ENCODE data around the gene MAP7D3. TPM values are rescaled to one million over a fixed set of nuclear protein-coding genes. Genes with fewer than 3 reads are reported as not detected.

MAP7D3 gene
- total and polyA plus RNA-seq, 2 of the 4 experiments (the other 2 are of a cell fraction), result 10.0 to 23.8 TPM

GRCh38 chrX:136183917-136184316, 67.3 kb downstream of the MAP7D3 start:
- Histone ChIP-seq H3K4ac (ENCODE audit: low read depth, low read length) (no peak overlapping the region), H3K4me1 (ENCODE audit: control insufficient read depth, insufficient read depth, low read length) (peaks cover 2% of the 10 kb centered on the region; the same call in 1 of the 2 replicates), H2BK120ac (ENCODE audit: low read depth, low read length) (no peak overlapping the region), H3K4me2 (ENCODE audit: low read depth, low read length) (peak overlapping the region; percentile 44; the same call in 1 of the 2 replicates), H3K9me3 (ENCODE audit: control insufficient read depth, insufficient read depth, low read length) (no peaks in the 10 kb centered on the region), H2AK5ac (ENCODE audit: low read depth, low read length) (no peak overlapping the region), H4K20me1 (ENCODE audit: insufficient read depth, low read length) (no peaks in the 10 kb centered on the region), H3K56ac (ENCODE audit: extremely low read depth, insufficient read depth, low read length) (no peak overlapping the region), H2BK20ac (ENCODE audit: low read depth, low read length) (no peak overlapping the region), H4K91ac (ENCODE audit: insufficient read depth, low read depth, low read length) (no peak overlapping the region), H3K36me3 (ENCODE audit: control insufficient read depth, insufficient read depth, low read length) (no peaks in the 10 kb centered on the region; the same call in 1 of the 2 replicates), H3K27ac (ENCODE audit: insufficient read depth, low read length) (no peak overlapping the region), H2AK9ac (replicated peaks; ENCODE audit: low read depth, low read length, poor library complexity) (no peak overlapping the region), H4K8ac (ENCODE audit: low read depth in 2 of 2, low read length in 2 of 2) (no peak overlapping the region), H3K14ac (replicated peaks; ENCODE audit: low read depth, low read length) (no peak overlapping the region), H3K18ac (ENCODE audit: low read depth, low read length) (no peak overlapping the region), H3K27me3 (ENCODE audit: control insufficient read depth, insufficient read depth, low read length) (no peaks in the 10 kb centered on the region), H2BK15ac (ENCODE audit: low read depth, low read length) (no peak overlapping the region), H3K23ac (ENCODE audit: low read depth, low read length) (no peak overlapping the region), H3K79me1 (ENCODE audit: low read depth in 1 of 2, low read length in 2 of 2) (peaks cover 3 to 6% of the 10 kb centered on the region in 2 experiments; a peak in 1 of 4 replicates), H3K9me1 (ENCODE audit: insufficient read depth, low read length) (peaks cover 3% of the 10 kb centered on the region; the same call in 1 of the 2 replicates), H3K4me3 (ENCODE audit: insufficient read depth, low read depth, low read length) (no peak overlapping the region), H2BK5ac (ENCODE audit: low read depth, low read length, poor library complexity, severe bottlenecking) (no peak overlapping the region), H3K9ac (ENCODE audit: low read depth, low read length) (no peak overlapping the region), H4K5ac (ENCODE audit: low read depth, low read length) (no peak overlapping the region), H2AFZ (replicated peaks; ENCODE audit: low read length, poor library complexity) (no peak overlapping the region)
- DNase-seq (no peak), ATAC-seq (ENCODE audit: low read depth) (no peak)
- no TSS peak for BruUV-seq (replicated peaks)
- intact Hi-C loops (cut with micrococcal nuclease) (no loop called here), in situ Hi-C loops (cut with MboI; ENCODE audit: low sequenced_read_pairs) (no loop called here), dilution Hi-C loops (cut with HindIII; ENCODE audit: low sequenced_read_pairs, unreplicated experiment) (no loop called here)
- ChIA-PET POLR2A (ENCODE audit: unreplicated experiment) (no interaction called here), CTCF (no interaction called here)
- TF ChIP-seq SMC3 (IDR thresholded peaks at IDR 0.05; ENCODE audit: low read depth, low read length) (no peak), RCOR1 (IDR thresholded peaks at IDR 0.05; ENCODE audit: insufficient replicate concordance, low read length) (no peak), NFE2L2 (IDR thresholded peaks at IDR 0.05; ENCODE audit: low read depth, low read length) (no peak), RFX5 (IDR thresholded peaks at IDR 0.05; ENCODE audit: low read depth, low read length) (no peak), CTCF (conservative IDR thresholded peaks at IDR 0.05; ENCODE audit: low read depth, low read length) (no peak), CHD1 (IDR thresholded peaks at IDR 0.05; ENCODE audit: low read depth, low read length) (no peak), MAFK (IDR thresholded peaks at IDR 0.05; ENCODE audit: low read depth, low read length) (no peak), USF2 (IDR thresholded peaks at IDR 0.05; ENCODE audit: low read depth, low read length) (no peak), FOS (IDR thresholded peaks at IDR 0.05; ENCODE audit: low read depth, low read length) (no peak), BHLHE40 (IDR thresholded peaks at IDR 0.05; ENCODE audit: low read depth, low read length) (no peak), MXI1 (IDR thresholded peaks at IDR 0.05; ENCODE audit: borderline replicate concordance, low read depth, low read length) (no peak), MAZ (IDR thresholded peaks at IDR 0.05; ENCODE audit: borderline replicate concordance, low read depth, low read length) (no peak), ELK1 (IDR thresholded peaks at IDR 0.05; ENCODE audit: borderline replicate concordance, low read depth, low read length) (no peak), CEBPB (IDR thresholded peaks at IDR 0.05; ENCODE audit: low read depth, low read length) (no peak)
- WGBS, 2 experiments (ENCODE audit: extremely low coverage in 2 of 2, insufficient read length in 1 of 2), result no CpG with 5 or more reads among the region's 1 CpG
